Stimulated activated memory B cell treated with anti-CD40 and anti-IgM and Interleukin-4, amounts not matched to agents 10 μg/mL and 1 μg/mL and 100 μg/mL, for 72 hours (primary cell): ENCODE data around the gene YAF2.
A peak's percentile ranks its signal among the peaks of the same experiment; 100 is the strongest.

Experiments
- ATAC-seq: fragments of 150-1000 bp; cut with Tn5 transposase; 2 replicates; pipeline ENCODE4 v1.10.0; 2021
- H3K27ac Mint-ChIP-seq: one replicate; pipeline ENCODE4 v1.8.0; 2022; ENCODE audit warnings: mild to moderate bottlenecking, mixed read lengths
- H3K27me3 Mint-ChIP-seq: one replicate; pipeline ENCODE4 v1.8.0; 2022; ENCODE audit warnings: mixed read lengths
- H3K36me3 Mint-ChIP-seq: one replicate; pipeline ENCODE4 v1.8.0; 2022; ENCODE audit warnings: mixed read lengths
- H3K4me1 Mint-ChIP-seq: one replicate; pipeline ENCODE4 v1.8.0; 2022; ENCODE audit warnings: mixed read lengths
- H3K4me3 Mint-ChIP-seq: one replicate; pipeline ENCODE4 v1.8.0; 2022; ENCODE audit warnings: mild to moderate bottlenecking, moderate library complexity, mixed read lengths
- H3K9me3 Mint-ChIP-seq: one replicate; pipeline ENCODE4 v1.8.0; 2022; ENCODE audit warnings: mixed read lengths

Gene YAF2

DNA sequence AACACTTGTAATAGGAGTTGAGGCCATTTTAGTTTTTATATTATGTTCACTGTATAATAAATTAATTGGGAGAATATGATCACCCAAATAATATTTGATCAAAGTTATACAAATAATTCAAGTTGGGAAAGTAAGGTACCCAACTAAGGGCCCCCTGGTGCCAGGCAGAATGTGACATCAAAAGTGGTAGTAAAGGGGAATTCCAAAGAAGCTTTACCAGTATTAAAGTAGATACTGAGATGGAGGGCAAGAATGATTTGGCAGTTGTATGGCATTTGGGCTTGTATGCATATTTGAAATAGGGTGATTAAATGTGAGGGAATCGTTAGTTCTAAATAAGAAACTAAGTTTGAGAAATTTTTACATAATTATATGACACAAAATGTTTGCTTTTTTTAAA lies 111.1 kb downstream of the YAF2 start:
- no peak overlapping the region for H3K4me3 Mint-ChIP-seq
- no peaks in the 10 kb centered on the region for H3K36me3 Mint-ChIP-seq
- peaks cover 11% of the 10 kb centered on the region for H3K4me1 Mint-ChIP-seq
- H3K27me3 Mint-ChIP-seq, result no peaks in the 10 kb centered on the region
- no peak for ATAC-seq
- no peak overlapping the region for H3K27ac Mint-ChIP-seq
- H3K9me3 Mint-ChIP-seq, result no peaks in the 10 kb centered on the region

DNA sequence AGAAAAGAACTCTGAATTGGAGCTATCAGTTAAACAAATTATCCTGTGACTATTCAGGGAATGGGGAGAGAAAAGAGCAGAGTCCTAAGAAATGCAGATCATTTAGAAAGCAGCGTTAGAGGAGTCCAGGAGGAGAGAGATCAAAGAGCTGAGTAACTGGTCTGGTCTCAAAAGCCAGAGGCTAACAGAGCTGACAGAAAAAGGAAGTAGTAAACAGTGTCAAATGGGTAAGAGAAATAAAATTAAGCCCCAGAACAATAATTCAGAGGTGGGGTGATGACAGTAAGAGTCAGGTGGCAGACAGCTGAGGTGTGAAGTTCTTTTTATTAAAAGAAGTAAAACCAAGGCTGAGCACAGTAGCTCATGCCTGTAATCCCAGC lies 112.7 kb downstream of the YAF2 start:
- Mint-ChIP-seq H3K36me3 (no peaks in the 10 kb centered on the region), H3K4me1 (peaks cover 9% of the 10 kb centered on the region), H3K27ac (no peak overlapping the region), H3K4me3 (no peak overlapping the region), H3K9me3 (no peaks in the 10 kb centered on the region), H3K27me3 (no peaks in the 10 kb centered on the region)
- peak; percentile 39 for ATAC-seq

DNA sequence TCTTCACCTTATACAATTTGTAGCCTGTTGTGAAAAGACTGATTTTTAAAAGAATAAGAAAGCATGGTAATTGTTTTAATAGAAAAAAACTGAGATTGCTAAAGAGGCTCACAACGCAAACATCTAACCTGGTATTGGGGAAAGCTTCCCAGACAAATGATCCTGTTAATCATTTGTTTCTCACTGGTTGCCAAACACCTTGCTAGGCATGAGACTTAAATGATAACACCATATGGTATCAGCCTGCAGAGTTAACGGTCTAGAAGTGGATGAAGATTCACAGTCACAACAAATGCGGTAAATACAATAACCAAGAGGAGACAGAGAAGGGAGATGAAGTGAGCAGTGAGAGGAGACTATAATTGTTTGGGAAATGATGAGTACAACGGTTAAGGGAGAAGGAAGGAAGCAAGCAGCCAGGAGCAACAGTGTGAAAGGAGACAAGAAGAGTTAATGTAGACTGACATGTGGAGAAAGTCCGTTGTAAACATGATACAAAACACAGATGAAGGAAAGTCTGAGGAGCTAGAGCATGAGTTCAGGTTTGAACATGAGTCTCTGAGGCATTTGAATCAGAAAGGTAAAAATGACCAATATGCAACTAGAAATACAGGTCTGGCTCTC lies 113.2 kb downstream of the YAF2 start:
- peaks cover 7% of the 10 kb centered on the region for H3K4me1 Mint-ChIP-seq
- no peaks in the 10 kb centered on the region for H3K27me3 Mint-ChIP-seq
- H3K36me3 Mint-ChIP-seq, result peaks cover 4% of the 10 kb centered on the region
- ATAC-seq, result no peak
- H3K9me3 Mint-ChIP-seq, result no peaks in the 10 kb centered on the region
- H3K27ac Mint-ChIP-seq, result no peak overlapping the region
- no peak overlapping the region for H3K4me3 Mint-ChIP-seq

DNA sequence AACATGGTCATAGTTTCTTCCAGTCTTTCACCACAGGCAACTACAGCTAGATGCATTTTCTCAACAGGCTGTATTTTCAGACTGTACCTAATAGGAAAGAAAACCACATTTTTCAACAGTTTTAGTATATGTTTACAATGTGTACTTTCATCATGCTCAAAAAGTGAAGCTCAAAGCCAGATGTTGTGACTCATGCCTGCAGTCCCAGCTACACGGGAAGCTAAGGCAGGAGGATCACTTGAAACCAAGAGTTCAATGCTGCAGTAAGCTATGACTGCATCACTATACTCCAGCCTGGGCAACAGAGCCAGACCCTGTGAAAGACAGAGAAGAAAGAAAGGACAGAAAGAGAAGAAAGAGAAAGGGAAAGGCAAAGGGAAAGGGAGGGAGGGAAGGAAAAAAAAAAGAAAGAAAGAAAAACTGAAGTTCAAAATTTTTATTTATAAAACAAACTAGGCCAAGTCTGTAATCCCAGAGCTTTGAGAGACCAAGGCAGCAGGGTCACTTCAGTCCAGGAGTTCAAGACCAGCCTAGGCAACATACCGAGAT lies 118.9 kb downstream of the YAF2 start:
- Mint-ChIP-seq H3K4me3 (no peak overlapping the region), H3K27me3 (no peaks in the 10 kb centered on the region), H3K9me3 (peaks cover 2% of the 10 kb centered on the region), H3K36me3 (peaks cover 45% of the 10 kb centered on the region), H3K27ac (peak overlapping the region; percentile 27), H3K4me1 (peaks cover 7% of the 10 kb centered on the region)
- no peak for ATAC-seq

DNA sequence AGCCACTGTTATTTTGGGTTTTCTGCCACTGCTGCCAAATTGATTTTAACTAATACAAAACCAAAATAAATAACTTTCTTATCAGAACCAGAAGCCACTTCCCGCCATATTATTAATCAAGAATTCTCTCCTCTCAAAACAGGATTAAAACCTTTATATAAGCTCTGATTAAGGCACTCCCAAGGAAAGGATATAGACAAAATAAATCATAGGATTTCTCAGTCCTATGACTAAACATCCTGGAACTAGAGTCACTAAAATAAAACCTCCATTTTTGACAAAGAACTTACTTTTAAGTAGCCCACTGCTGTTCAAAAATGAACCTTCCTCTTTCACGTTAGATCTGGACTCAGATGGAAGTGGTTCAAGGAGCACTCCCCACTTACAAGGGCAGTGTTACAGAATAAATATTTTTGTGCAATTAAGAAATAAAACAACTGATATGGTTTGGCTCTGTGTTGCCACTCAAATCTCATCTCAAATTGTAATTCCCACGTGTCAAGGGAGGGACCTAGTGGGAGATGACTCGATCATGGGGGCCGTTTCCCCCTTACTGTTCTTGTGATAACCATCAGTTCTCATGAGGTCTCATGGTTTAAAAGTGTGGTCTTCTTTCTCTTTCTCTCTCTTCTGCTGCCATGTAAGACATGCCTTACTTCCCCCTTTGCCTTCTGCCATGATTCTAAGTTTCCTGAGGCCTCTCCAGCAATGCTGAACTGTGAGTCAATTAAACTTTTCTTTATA lies 119.7 kb downstream of the YAF2 start:
- Mint-ChIP-seq H3K4me3 (no peak overlapping the region), H3K4me1 (peaks cover 10% of the 10 kb centered on the region), H3K27ac (no peak overlapping the region), H3K9me3 (peaks cover 5% of the 10 kb centered on the region), H3K36me3 (peaks cover 51% of the 10 kb centered on the region), H3K27me3 (no peaks in the 10 kb centered on the region)
- ATAC-seq, result no peak

DNA sequence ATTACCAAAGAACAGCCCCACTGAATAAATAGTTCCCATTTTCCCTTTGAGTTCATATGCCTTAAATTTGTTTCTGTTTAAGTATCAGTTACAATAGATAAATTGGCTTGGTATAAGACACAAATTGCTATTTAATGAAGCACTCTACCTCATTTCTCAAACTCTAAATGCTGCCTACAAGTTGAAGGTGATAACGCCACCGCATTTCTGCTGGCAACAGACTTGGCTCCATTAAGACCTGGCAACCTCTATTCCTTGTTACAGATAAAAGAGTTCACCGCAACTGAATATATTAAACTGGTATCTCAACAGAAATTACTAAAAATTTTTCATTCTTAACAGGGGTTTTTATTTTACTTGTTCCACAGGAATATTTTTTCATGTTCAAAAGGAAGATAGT lies 129.0 kb downstream of the YAF2 start:
- Mint-ChIP-seq H3K36me3 (peaks cover 40% of the 10 kb centered on the region), H3K4me3 (no peak overlapping the region), H3K27ac (no peak overlapping the region)

More for the DNA sequence above, 129.0 kb downstream of the YAF2 start:
- H3K9me3 Mint-ChIP-seq, result peaks cover 5% of the 10 kb centered on the region
- no peak for ATAC-seq
- H3K4me1 Mint-ChIP-seq, result peaks cover 2% of the 10 kb centered on the region
- no peaks in the 10 kb centered on the region for H3K27me3 Mint-ChIP-seq
